ENCODE measurements around the gene ZBTB6. TPM values are rescaled to one million over a fixed set of nuclear protein-coding genes. Genes with fewer than 3 reads are reported as not detected.

ZBTB6 gene
- polyA plus RNA-seq (2011; rRNA removed) (10.0 and 10.3 TPM in 2 replicates), polyA plus RNA-seq (2017; fragmentation: RNase III; extraction: RNeasy Plus Mini Kit Qiagen cat#74134 plus additional on column Dnase treatment) (7.7 to 9.0 TPM (median 8.9 TPM) in 3 replicates), polyA minus RNA-seq (2011; rRNA and poly(A)+ RNA removed) (6.2 and 7.6 TPM in 2 replicates)
- polyA plus RNA-seq (2012; cell fraction: cytosol; rRNA removed), result 1.1 and 1.4 TPM in 2 replicates
- polyA plus RNA-seq (2012; cell fraction: nucleus; rRNA removed), result 0.50 and 0.88 TPM in 2 replicates

- ATAC-seq (peak; percentile 100), FAIRE-seq (peak; percentile 23), DNase-seq (ENCODE audit: low read depth in 1 of 2, low spot score in 1 of 2) (peak; percentile 87 to 88)
- Histone ChIP-seq H3K27ac (peak within 1 kb of the TSS; percentile 80 to 95), H3K4me1 (peaks cover 8% of the 10 kb centered on the region), H3K9me3 (no peaks in the 10 kb centered on the region), H3K4me2 (peak within 1 kb of the TSS; percentile 98), H3K4me3 (peak within 1 kb of the TSS; percentile 62)
- ChIA-PET POLR2A (interaction anchor here (0.6 to 2.5 kb wide), 9 partner anchors 9 to 78 kb away, joined by 3 to 38 read pairs (median 6); partner anchors contain the start of genes RABGAP1, RC3H2 and ZBTB26), CTCF (interaction anchor here (0.7 to 1.1 kb wide), 2 partner anchors 94 to 117 kb away, joined by 3 read pairs; no protein-coding TSS in a partner anchor)
- under 1% methylated on average over 35 of the region's 35 CpGs for WGBS (ENCODE audit: missing lambda C conversion rate)
- TF ChIP-seq JUN (IDR thresholded peaks at IDR 0.05) (peak; percentile 86 to 95), PHF8 (IDR thresholded peaks at IDR 0.05; ENCODE audit: borderline replicate concordance, low read depth) (peak; percentile 68), REST (IDR thresholded peaks at IDR 0.05) (peak; percentile 24; the same call in 1 of the 2 replicates), POLR2A (IDR thresholded peaks at IDR 0.05; ENCODE audit: low read length) (peak; percentile 8; the same call in 1 of the 2 replicates), TFCP2L1 (CRISPR knock-in tag; IDR thresholded peaks at IDR 0.05) (no peak), BCL3 (IDR thresholded peaks at IDR 0.05) (peak; percentile 78; the same call in 2 of the 3 replicates), CHD2 (IDR thresholded peaks at IDR 0.05; ENCODE audit: low read length, partially characterized antibody) (peak; percentile 57), E2F6 (IDR thresholded peaks at IDR 0.05; ENCODE audit: borderline replicate concordance, low read depth) (no peak), HOXA7 (CRISPR knock-in tag; IDR thresholded peaks at IDR 0.05) (no peak), KDM5A (IDR thresholded peaks at IDR 0.05) (peak; percentile 55), ZNF302 (CRISPR knock-in tag; IDR thresholded peaks at IDR 0.05) (no peak), MAX (IDR thresholded peaks at IDR 0.05) (peak; percentile 51; the same call in 1 of the 2 replicates)
- TF ChIP-seq, protein P1, sequence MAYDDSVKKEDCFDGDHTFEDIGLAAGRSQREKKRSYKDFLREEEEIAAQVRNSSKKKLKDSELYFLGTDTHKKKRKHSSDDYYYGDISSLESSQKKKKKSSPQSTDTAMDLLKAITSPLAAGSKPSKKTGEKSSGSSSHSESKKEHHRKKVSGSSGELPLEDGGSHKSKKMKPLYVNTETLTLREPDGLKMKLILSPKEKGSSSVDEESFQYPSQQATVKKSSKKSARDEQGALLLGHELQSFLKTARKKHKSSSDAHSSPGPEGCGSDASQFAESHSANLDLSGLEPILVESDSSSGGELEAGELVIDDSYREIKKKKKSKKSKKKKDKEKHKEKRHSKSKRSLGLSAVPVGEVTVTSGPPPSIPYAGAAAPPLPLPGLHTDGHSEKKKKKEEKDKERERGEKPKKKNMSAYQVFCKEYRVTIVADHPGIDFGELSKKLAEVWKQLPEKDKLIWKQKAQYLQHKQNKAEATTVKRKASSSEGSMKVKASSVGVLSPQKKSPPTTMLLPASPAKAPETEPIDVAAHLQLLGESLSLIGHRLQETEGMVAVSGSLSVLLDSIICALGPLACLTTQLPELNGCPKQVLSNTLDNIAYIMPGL (CRISPR knock-in tag; IDR thresholded peaks at IDR 0.05; ENCODE audit: borderline replicate concordance), result 0 out of 2 replicates have a peak, but pooled peaks have one; percentile 24
Observed at GRCh38 chr9:122912964-122913673, at the start of gene ZBTB6. TSS of gene ZBTB6 (minus strand) at chr9:122913323. CDS start at chr9:122912072, 1,251 bp downstream.

GRCh38 chr9:122961139-122961538, 48.0 kb upstream of the ZBTB6 start:
- no peak for FAIRE-seq
- ChIA-PET POLR2A (interaction anchor here (1.2 kb wide), 1 partner anchor 20 kb away, joined by 6 read pairs; the partner anchor contains the start of gene RABGAP1), CTCF (interaction anchor here (1.5 kb wide), 1 partner anchor 19 kb away, joined by 4 read pairs; no protein-coding TSS in a partner anchor)
- 68% methylated on average over 1 of the region's 1 CpG for WGBS (ENCODE audit: missing lambda C conversion rate)
- Histone ChIP-seq H3K4me3 (no peak overlapping the region), H3K9me3 (no peaks in the 10 kb centered on the region), H3K4me2 (no peak overlapping the region), H3K4me1 (no peaks in the 10 kb centered on the region), H3K27ac (no peak overlapping the region)
- ATAC-seq, result no peak
- DNase-seq (ENCODE audit: low read depth in 1 of 2, low spot score in 1 of 2), result no peak
- TF ChIP-seq HES2 (IDR thresholded peaks at IDR 0.05) (no peak), MAX (IDR thresholded peaks at IDR 0.05) (no peak), NPAS2 (CRISPR knock-in tag; IDR thresholded peaks at IDR 0.05; ENCODE audit: borderline replicate concordance) (no peak), ZFP36 (IDR thresholded peaks at IDR 0.05; ENCODE audit: borderline replicate concordance, partially characterized antibody) (no peak), CEBPB (IDR thresholded peaks at IDR 0.05) (no peak), CHD2 (IDR thresholded peaks at IDR 0.05; ENCODE audit: low read length, partially characterized antibody) (no peak), PHF8 (IDR thresholded peaks at IDR 0.05; ENCODE audit: borderline replicate concordance, low read depth) (no peak), JUN (IDR thresholded peaks at IDR 0.05) (no peak), SREBF2 (IDR thresholded peaks at IDR 0.05) (no peak), JUNB (IDR thresholded peaks at IDR 0.05) (no peak)
- TF ChIP-seq, protein P2, sequence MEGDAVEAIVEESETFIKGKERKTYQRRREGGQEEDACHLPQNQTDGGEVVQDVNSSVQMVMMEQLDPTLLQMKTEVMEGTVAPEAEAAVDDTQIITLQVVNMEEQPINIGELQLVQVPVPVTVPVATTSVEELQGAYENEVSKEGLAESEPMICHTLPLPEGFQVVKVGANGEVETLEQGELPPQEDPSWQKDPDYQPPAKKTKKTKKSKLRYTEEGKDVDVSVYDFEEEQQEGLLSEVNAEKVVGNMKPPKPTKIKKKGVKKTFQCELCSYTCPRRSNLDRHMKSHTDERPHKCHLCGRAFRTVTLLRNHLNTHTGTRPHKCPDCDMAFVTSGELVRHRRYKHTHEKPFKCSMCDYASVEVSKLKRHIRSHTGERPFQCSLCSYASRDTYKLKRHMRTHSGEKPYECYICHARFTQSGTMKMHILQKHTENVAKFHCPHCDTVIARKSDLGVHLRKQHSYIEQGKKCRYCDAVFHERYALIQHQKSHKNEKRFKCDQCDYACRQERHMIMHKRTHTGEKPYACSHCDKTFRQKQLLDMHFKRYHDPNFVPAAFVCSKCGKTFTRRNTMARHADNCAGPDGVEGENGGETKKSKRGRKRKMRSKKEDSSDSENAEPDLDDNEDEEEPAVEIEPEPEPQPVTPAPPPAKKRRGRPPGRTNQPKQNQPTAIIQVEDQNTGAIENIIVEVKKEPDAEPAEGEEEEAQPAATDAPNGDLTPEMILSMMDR (IDR thresholded peaks at IDR 0.05), result no peak
- TF ChIP-seq, protein P1 (CRISPR knock-in tag; IDR thresholded peaks at IDR 0.05; ENCODE audit: borderline replicate concordance), result no peak

Data from A549 (cell line).